ENCODE results near the gene IGFL4.

DNA sequence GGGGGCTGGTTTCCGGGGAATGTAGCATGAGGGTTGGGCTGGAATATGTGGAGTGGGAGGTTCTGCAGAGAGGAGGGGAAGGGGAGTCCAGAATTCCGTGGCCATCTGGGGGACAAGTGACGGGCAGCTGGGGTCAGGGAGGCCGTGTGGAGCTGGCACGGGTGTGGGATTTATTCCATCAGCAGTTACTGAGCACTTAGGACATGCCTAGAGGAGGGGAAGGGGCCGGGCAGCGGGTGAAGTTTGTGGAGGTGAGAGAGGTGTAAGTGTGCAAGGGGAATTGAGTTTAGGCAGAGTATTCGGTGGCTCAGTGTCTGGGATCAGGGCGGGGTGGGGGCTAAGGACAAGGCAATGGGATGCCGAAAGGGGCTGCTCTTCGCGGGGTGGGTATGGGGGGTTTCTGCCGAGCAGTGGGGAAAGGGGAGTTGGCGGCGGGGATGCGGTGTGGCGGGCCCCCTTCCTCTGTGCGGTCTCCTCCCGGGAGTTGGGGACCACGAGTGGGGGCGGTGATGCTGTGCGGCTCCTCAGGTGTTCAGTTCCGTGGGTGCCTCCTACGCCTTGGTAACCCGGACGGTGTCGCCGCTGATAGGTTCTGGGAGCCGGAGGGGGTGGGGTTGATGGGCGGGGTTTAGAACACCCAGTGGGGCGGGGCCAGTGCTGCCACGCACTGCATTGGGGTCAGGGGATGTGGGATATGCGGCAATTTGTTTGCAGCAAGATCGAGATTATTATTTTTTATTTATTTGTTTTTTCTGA is 40.1 kb downstream of the IGFL4 start:
- TF ChIP-seq, protein P1, sequence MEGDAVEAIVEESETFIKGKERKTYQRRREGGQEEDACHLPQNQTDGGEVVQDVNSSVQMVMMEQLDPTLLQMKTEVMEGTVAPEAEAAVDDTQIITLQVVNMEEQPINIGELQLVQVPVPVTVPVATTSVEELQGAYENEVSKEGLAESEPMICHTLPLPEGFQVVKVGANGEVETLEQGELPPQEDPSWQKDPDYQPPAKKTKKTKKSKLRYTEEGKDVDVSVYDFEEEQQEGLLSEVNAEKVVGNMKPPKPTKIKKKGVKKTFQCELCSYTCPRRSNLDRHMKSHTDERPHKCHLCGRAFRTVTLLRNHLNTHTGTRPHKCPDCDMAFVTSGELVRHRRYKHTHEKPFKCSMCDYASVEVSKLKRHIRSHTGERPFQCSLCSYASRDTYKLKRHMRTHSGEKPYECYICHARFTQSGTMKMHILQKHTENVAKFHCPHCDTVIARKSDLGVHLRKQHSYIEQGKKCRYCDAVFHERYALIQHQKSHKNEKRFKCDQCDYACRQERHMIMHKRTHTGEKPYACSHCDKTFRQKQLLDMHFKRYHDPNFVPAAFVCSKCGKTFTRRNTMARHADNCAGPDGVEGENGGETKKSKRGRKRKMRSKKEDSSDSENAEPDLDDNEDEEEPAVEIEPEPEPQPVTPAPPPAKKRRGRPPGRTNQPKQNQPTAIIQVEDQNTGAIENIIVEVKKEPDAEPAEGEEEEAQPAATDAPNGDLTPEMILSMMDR (IDR thresholded peaks at IDR 0.05; ENCODE audit: insufficient read depth, low read length), result no peak
- TF ChIP-seq GABPA (IDR thresholded peaks at IDR 0.05; ENCODE audit: low read depth) (no peak), POLR2AphosphoS5 (IDR thresholded peaks at IDR 0.05; ENCODE audit: low read depth) (no peak), SPI1 (IDR thresholded peaks at IDR 0.05; ENCODE audit: borderline replicate concordance, low read depth) (no peak)
- TF ChIP-seq, protein P2, sequence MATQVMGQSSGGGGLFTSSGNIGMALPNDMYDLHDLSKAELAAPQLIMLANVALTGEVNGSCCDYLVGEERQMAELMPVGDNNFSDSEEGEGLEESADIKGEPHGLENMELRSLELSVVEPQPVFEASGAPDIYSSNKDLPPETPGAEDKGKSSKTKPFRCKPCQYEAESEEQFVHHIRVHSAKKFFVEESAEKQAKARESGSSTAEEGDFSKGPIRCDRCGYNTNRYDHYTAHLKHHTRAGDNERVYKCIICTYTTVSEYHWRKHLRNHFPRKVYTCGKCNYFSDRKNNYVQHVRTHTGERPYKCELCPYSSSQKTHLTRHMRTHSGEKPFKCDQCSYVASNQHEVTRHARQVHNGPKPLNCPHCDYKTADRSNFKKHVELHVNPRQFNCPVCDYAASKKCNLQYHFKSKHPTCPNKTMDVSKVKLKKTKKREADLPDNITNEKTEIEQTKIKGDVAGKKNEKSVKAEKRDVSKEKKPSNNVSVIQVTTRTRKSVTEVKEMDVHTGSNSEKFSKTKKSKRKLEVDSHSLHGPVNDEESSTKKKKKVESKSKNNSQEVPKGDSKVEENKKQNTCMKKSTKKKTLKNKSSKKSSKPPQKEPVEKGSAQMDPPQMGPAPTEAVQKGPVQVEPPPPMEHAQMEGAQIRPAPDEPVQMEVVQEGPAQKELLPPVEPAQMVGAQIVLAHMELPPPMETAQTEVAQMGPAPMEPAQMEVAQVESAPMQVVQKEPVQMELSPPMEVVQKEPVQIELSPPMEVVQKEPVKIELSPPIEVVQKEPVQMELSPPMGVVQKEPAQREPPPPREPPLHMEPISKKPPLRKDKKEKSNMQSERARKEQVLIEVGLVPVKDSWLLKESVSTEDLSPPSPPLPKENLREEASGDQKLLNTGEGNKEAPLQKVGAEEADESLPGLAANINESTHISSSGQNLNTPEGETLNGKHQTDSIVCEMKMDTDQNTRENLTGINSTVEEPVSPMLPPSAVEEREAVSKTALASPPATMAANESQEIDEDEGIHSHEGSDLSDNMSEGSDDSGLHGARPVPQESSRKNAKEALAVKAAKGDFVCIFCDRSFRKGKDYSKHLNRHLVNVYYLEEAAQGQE (IDR thresholded peaks at IDR 0.05; ENCODE audit: insufficient replicate concordance, low read depth), result no peak
